HG02938 (cell line): ENCODE data around the gene KCNK10.

Experiments used
- ATAC-seq: cut with Tn5 transposase; IDR thresholded peaks from one replicate; pipeline ENCODE4 v1.9.1; 2021; ENCODE audit warnings: mild to moderate bottlenecking, moderate library complexity; ENCODE audit not compliant: unreplicated experiment

The KCNK10 gene

DNA sequence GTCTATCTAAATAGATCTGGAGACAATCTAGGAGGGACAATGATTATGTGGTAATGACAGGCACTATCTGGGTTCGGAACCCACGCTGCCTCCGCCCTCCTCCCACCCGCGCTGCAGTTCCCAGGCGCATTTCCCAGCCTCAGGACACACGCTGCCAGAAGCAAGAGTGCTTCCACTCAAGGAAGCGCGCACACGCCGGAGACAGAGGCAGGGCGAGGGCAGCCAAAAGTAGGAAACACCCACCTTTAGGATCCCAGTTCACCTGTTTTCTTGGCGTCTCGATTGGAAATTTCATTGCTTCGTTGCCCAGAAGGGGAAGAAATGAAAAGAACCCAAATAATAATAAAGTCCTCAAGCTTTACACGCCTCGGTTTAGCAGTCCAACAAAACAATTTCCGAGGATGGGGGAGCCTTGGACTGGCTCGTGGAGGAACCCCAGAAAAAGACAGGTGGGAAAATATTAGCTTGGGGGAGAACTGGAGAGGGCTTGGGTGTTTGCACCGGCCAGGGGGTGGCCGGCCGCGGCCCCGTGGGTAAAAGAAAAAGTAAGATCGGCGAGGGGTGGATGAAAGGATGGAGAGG is 474 bp downstream of the KCNK10 start:
- ATAC-seq: no peak

DNA sequence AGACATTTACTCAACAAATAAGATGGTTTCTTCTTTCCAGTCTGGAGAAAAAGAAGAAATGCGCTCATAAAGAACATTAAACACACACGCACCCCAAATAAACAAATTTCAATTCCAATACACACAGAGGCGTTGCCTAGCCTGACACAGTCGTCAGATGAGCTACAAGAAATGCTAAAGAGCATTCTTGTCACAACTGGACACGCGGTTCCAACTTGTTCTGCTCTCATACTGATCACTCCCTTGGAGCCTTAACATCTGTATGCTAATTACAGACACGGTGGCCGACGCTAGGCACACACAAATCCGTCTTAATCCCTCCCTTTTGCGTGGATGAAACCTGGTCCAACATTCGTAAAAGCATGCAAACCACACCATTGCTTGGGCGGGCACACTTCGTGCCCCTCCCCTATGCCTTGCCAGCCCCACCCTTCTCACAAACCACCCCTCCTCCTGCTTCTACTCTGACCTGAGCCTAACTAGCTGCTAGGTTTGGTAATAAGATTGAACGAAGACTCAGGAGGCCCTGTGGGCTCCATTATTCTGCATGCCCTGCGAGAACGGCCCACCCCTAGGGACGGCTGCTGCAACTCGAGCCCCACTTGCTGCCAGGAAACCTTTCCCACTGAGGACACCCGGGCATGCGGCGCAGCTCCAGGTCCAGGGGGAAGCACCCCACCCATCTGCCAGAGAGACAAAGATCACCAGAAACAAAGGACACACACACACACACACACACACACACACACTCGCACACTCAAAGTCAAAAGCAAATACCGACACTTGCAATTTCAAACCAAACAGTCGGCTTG is 1.2 kb downstream of the KCNK10 start:
- ATAC-seq: no peak

DNA sequence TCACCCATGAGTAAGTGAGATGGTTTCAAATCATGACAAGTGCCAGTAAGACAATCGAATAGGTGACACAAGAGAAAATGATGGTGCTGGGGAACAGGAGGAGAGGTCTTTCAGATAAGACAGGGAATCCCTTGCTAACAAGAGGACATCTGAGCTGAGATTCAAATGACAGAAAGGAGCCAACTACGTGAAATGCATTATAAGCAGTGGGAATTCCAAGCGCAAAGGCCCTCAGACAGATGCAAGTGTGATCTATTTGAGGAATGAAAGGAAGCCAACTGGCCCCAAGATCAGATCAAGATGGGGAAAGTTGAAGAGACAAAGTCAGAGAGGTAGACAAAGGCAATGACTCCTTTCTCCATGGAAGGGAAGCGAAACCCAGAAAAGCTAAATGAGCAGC is 4.7 kb downstream of the KCNK10 start:
- ATAC-seq: no peak

DNA sequence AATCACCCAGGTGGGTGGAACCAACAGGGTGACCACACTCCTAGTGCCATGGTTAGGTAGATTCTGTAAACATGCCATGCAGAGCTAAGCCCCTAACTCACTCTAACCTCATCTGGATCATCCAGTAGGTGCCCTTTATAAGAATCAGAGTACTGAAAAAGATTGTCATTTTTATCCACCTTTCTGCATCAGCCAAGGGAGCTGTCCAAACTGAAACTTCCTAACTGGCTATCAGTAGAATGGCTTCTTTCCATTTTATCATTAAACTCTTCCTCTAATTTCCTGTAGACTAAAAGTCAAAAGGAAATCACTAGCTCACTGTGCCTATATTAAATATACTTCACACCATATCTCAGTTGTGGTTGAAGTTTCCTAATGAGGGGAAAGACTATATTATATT is 6.5 kb downstream of the KCNK10 start:
- ATAC-seq: no peak

DNA sequence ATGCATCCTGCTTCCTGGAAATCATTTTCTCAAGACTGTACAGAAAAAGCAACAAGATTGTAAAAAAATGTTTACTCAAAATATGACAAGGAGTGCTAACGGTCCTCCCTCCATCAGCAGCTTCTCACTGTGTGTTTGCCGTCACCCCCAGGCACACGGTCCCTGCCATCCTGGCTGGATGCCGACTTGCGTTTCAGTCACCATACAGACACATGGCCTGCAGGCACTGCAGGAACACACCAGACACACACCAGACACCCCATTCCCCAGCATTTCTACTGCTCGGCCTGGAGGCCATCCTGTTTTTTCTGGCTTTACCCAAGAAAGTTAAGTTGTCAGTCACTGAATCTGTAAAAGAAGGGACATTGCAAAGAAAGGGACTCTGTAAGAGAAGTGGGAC is 10.8 kb downstream of the KCNK10 start:
- ATAC-seq: no peak

DNA sequence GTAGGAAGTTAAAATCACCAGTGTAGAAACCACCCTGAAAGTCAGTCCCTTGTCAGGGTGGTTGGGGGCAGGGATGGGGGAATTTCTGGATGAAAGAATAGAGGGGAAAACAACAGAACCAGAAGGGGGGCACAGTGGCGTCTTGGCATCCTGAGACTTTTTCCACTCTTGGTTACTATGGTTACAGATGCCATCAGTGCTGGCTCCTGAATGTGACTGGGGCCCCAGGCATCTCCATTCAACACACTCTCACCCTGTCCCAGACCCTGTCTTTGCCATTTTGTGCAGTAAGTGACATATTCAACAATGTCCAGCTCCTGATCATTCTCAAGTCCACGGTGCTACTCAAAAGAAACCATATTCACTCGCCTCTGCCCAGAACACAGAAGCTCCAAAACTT is 11.3 kb downstream of the KCNK10 start:
- ATAC-seq: no peak

DNA sequence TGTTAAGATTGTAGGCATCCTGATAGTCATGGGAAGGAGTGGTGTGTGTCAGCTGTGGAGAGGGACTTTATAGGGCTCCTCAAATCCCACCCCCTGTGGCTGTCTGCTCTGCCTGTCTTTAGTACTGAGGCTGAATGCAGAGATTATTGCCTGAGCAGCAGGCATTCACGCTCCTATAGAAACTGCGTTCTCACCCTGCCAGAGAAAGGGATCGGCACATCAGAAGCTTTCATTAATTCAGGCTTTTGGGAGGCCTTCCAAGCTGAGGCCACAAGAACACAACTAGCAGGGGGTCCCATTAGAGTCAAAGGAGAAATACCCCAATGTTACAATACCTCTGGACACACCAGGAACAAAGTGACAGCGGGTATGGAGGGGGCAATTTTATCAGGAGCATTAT is 12.6 kb downstream of the KCNK10 start:
- no peak for ATAC-seq

DNA sequence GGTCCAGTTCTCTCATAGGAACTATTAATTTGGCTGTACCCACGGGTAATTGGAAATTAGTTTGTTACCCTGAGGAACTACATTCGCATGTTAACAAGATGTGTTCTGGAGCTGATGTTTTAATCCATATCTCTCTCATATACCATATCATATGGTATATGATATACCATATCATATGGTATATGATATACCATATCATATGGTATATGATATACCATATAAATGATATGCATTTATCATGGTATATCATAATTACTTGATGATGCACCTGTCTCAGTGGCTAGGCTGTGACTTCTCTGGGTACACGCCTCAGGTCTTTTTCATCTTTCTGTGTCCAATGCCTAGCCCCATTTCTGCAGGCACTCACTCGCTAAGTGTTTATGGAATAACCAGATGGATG is 13.0 kb downstream of the KCNK10 start:
- no peak for ATAC-seq

DNA sequence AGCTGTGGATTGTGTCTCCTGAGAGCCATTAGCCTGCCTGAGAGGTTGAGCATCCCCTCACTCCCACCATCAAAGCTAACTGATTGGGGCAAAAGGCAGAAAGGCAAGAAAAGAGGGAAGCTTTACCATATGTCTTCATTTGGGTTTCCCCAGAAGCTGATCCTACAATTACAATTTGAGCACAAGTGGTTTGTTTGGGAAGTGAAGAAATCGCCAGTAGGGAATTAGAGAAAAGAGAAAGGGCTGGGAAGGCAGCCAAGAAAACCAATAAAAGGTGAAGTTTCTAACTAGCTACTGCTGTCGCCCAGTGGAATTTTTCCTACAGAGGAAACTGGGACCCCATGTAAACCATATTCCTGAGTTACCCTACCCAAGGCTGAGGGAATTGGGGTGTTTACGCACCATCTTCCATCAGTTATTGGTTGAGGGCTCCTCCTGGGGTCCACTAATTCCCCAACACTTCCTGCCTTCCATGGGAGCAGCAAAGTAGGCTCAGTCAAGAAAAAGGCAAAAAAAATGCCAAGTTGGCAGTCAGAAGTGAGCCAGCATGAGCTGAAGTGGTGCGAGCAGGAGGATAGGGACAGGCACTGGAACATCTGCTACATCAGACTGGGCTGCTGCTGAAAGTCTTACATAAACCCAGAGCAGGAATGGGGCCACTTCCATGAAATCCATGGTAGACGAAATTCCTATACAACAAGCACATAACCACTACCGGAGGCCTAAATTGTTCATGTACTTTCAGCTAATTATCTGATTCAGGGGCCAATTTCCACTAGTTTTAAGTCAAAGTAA is 17.3 kb downstream of the KCNK10 start:
- ATAC-seq: no peak

DNA sequence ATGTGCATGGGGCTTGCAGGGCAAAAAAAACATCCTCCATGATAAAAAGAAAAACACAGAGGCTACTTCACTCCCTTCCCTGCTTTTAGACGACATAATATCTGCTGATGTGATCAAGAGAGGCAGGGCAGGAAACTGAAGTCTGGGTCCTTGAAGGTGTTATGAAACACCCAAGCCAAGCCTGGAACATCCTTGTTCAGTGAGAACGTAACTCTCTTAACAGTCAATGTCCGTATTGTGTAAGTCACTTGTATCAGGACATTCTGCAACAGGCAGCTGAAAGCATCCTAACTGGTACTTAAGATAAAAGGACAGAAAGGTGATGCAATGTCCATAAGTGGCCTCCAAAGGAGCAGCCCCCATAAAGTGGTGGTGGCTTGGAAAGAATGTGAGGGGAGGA is 20.0 kb downstream of the KCNK10 start:
- ATAC-seq: no peak

DNA sequence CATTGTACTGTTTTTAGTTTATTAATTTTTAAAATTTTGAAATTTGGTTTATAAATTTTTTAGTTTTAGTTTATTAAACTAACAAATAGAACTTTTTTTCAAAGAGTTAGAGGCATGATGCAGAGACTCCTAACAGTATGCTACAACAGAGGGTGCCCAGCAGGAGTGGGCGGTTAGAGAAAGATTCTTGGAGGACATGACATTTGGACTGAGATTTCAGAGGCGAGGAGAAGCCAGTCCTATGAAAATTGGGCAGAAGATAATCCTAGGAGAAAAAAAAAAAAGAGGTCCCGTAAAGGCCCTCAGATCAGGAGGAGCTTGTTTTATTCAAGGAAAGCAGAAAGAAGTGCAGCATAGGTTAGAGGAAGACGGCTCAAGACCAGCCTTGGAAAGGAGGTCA is 21.7 kb downstream of the KCNK10 start:
- no peak for ATAC-seq

DNA sequence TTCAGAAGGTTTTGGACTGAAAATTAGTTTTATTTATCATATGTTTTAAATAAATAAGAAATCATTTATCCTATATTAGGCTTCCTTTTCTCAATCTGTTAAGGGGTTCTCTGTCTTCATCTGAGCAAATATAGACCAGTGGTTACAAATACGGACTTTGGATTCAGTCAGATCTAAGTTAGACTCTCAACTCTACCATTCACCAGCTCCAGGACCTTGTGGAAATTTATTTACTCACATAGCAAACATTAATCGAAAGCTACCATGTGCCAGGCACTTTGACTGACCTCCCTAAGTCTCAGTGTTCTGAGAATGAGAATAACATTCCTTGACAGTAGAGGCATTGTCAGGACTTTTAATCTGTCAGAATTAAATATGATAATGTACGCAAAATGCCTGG is 22.3 kb downstream of the KCNK10 start:
- ATAC-seq: no peak

DNA sequence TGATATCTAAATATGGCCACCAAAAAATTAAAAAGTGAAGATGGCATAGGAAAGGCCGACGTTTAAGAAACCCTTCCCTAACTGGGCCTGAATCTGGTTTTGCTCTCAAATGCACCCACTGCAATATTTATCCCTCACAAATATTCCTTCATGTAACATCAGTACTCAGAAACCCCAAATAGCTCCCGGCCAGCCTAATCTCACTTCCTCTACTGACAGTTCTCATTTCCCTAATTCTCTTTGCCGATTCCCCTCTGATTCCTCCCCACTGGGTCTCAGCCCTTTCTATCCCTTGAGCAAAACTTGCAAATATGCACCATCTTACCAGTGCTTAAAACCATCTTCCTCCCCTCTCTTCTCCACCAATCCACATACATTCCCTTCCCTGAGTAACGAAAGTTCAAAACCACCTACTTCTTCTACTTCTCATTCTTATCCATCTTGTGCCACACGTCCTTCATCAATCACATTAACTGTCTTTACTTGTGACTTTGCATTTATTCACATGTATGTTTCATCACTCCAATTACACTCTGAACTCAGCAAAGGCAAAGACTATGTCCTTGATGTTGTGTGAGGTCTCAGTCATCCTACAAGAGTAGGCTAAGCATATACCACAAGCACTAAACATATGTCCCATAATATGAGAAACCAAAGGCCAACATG is 23.1 kb downstream of the KCNK10 start:
- no peak for ATAC-seq

DNA sequence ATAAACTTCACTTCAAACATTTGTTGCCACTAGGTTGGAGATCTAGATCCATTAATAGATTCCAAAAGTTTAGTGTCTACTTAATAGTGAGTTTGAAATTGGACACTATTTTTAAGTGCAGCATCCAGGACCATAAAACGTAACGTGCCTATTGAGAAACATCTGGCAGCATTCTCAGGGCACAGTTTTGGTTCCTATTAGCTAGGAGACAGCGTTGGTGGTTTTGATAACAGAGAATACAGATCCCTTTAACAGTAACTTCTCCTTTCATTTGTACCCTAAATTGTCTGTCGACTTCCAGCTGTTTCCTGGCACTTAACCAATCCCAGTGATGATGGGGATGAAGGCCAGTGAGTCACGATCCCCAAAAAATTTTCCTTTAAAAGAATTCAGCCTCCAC is 25.8 kb downstream of the KCNK10 start:
- no peak for ATAC-seq

DNA sequence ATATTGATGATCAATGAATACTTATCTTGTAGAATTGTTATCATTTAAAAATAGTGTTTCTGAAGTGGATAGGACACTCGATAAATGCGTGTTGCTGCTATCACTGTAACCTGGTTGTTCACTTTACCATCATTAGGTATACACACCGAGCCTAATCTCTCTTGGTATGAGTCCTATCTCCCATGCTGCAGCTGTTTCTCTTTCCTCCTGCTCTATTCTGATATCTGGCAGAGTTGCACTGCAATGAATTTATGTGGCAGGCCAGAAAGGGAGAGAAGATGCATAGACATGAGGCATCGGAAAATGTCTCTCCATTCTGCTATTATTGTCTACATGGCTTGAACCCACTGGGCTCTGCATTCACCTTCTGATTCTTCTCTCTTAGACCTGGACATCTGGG is 26.7 kb downstream of the KCNK10 start:
- ATAC-seq: no peak

DNA sequence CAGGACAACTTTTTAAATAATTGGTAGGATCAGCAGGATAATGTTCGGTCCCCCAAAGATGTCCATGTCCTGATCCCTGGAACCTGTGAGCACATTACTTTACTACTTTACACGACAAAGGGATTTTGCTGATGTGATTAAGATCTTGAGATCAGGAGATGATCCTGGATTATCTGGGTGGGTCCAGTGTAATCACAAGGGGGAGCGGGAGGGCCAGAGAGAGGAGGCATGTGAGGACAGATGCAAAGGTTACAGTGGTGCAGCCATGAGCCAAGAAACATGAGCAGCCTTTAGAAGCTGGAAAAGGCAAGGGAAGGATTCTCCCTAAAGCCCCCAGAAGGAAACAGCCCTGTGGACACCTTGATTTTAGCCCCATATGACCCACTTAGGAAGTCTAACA is 33.1 kb downstream of the KCNK10 start:
- no peak for ATAC-seq

DNA sequence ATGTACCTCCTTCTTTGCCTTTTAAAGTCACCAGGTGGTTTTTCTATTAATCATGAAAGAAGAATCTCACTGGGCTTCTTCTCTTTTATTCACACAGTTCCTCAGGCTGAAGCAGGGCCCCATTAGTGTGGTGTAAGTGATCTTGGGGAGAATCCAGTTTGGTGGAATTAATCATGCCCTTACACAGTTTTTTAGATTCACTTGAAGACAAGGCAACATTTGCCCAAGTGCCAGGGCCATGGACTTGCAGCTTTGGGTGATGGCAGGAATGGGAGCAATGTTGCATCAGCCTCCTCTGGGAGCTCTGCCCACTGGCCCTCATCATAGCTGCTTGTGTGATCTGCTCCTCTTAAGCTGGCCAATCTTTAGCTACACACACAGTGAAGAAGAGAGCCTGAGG is 33.8 kb downstream of the KCNK10 start:
- ATAC-seq: no peak

DNA sequence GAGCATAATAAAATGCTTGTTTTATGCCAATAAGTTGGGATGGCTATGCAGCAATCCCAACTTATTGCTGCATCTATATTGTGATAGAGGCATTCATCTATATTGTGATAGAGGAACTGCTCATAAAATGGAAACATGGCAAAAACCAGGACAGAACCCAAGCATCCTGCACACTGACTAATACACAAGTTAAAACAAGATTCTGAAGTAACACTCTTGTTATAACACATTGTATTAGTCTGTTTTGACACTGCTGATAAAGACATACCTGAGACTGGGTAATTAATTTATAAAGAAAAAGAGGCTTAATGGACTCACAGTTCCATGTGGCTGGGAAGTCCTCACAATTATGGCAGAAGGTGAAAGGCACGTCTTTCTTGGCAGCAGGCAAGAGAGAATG is 36.8 kb downstream of the KCNK10 start:
- no peak for ATAC-seq

DNA sequence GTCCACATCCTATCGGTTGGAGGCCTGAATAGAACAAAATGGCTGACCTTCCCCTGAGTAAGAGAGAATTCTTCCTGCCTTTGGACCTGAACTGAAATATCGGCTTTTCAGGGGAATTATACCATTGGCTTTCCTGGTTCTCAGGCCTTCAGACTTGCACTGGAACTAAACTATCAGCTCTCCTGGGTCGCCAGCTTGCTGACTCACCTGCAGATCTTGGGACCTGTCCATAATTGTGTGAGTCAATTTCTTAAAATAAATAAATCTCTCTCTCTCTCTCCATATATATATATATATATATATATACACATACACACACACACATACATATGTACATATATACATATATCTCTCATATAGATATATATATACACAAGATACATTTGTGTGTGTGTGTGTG is 41.6 kb downstream of the KCNK10 start:
- no peak for ATAC-seq

DNA sequence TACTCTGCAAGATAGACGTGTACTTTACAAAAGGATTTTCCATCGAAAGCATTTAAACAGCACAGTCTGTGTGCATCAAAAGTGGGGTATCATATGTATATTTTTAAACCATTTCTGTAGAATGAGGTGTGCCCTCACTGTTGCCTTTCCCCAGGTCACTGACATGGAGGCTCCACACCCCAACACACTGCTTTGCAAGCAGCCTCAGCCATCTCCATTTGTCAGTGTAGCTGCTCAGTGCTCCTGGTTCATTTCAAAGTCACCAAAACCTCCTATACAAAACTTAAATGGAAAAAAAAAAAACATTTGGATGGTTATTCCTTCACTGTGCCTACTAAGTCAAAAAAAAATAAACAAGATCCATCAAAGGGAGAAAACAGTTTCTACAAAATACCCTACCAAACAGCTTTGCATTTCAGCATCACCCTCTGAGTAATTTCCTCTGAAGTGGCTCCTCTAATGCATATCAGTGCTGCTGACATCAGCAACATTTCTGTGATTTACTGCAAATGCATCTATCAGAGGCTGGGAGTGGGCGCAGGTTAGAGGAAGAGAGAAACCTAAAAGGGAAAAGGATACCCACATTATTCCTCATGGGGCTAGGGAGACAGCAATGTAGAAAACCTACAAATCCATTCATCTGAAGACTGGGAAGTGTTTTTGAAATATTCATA is 46.0 kb downstream of the KCNK10 start:
- ATAC-seq: no peak
